Measurements from ENCODE around the gene PSMD1.

DNA sequence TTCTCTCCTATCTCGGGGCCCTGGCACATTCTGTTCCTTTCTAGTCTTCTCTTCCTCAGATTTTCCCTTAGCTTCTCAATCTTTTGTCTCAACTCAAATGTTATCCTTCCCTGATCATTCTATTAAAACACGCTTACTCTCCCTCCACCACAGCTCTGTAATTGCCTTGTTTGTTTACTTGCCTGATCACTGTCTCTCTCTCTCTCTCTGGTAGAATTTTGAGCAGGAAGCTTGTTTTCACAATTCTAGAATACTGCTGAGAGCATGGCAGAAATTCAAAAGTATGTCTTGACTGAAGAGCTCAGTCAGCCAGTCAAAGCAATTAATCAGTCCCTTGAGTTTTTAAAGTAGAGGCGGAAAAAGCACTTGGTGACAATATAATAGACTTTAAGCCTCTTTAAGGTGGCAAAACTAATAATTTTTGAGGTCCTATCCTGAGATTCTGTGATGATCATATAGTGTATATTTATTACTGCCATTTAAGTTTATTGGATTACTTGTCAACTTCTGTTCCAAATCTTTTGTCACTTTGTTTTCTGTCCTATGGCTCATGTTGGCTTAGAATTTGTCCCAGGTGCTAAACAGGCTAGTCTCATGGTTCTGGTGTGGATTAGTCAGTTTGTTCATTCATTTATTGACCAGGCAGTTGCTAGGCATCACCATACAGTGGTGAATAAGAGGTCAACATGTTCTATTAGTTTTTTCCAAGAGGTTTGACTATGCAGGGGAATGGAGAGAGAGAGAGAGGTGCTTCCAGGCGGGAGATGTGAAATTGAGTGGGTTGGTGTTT, 2.3 kb downstream of the PSMD1 start:
- TF ChIP-seq, protein P1, sequence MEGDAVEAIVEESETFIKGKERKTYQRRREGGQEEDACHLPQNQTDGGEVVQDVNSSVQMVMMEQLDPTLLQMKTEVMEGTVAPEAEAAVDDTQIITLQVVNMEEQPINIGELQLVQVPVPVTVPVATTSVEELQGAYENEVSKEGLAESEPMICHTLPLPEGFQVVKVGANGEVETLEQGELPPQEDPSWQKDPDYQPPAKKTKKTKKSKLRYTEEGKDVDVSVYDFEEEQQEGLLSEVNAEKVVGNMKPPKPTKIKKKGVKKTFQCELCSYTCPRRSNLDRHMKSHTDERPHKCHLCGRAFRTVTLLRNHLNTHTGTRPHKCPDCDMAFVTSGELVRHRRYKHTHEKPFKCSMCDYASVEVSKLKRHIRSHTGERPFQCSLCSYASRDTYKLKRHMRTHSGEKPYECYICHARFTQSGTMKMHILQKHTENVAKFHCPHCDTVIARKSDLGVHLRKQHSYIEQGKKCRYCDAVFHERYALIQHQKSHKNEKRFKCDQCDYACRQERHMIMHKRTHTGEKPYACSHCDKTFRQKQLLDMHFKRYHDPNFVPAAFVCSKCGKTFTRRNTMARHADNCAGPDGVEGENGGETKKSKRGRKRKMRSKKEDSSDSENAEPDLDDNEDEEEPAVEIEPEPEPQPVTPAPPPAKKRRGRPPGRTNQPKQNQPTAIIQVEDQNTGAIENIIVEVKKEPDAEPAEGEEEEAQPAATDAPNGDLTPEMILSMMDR (IDR thresholded peaks at IDR 0.05; ENCODE audit: low read depth, low read length, poor library complexity, severe bottlenecking), result no peak
- TF ChIP-seq EZH2phosphoT487 (IDR thresholded peaks at IDR 0.05; ENCODE audit: borderline replicate concordance, low read length), result no peak
